Measurements from ENCODE around the gene S100A5.
A peak's percentile ranks its signal among the peaks of the same experiment; 100 is the strongest.
"Not testable (repeated sequence)": the region's sequence is repeated elsewhere in the genome, so short reads cannot be mapped to it uniquely, and the experiment has no call there.

Gene S100A5

DNA sequence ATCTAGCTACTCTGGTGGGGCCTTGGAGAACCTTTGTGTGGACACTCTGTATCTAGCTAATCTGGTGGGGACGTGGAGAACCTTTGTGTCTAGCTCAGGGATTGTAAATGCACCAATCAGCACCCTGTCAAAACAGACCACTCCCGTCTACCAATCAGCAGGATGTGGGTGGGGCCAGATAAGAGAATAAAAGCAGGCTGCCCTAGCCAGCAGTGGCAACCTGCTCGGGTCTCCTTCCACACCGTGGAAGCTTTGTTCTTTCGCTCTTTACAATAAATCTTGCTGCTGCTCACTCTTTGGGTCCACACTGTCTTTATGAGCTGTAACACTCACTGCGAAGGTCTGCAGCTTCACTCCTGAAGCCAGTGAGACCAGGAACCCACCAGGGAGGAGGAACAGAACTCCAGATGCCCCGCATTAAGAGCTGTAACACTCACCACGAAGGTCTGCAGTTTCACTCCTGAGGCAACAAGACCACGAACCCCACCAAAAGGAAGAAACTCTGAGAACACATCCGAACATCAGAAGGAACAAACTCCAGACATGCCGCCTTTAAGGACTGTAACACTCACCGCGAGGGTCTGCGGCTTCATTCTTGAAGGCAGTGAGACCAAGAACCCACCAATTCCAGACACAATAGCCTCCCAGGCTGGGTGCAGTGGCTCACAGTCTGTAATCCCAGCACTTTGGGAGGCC, 18.2 kb downstream of the S100A5 start:
- DNase-seq; H3K27ac Mint-ChIP-seq; ATAC-seq (replicated peaks); H3K27me3 Mint-ChIP-seq; H3K9me3 Mint-ChIP-seq; H3K4me3 Mint-ChIP-seq; H3K36me3 Mint-ChIP-seq; H3K4me1 Mint-ChIP-seq: not testable (repeated sequence)

GRCh38 chr1:153521808-153522207, 18.9 kb downstream of the S100A5 start:
- not testable (repeated sequence) for H3K4me3 Mint-ChIP-seq; DNase-seq; H3K9me3 Mint-ChIP-seq; H3K36me3 Mint-ChIP-seq; H3K27me3 Mint-ChIP-seq; ATAC-seq (replicated peaks); H3K27ac Mint-ChIP-seq; H3K4me1 Mint-ChIP-seq

DNA sequence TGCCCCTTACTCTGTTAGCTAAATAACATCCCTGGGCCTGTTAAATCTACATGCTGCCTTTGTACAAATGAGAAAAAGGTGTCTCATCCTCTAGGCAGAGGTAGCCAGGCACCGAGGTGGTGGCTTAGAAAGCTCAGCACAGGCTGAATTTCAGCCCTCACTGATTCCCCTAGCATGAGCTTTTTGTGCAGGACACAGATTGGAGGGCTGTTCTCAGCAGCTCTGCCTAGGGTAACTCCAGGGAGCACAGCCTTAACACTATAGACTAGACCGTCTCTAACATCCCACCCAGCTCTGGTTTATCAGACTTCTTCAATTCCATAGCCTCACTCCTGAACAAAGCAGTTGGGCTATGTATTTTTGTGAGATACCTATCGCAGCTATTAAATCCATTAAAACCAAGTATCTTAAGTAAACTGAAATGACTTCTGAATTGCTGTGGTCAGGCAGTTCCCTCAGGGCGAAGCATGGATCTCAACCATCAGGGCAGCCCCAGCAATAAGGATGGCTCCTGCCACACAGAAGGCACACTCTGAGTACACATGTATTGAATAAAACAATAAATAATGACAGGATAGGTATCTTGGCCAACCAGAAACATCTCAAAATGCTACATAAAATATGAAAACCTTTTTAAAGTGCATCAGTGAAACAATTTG, 19.8 kb downstream of the S100A5 start:
- Mint-ChIP-seq H3K9me3 (no peaks in the 10 kb centered on the region), H3K36me3 (no peaks in the 10 kb centered on the region), H3K27ac (no peak overlapping the region), H3K27me3 (no peaks in the 10 kb centered on the region), H3K4me3 (no peak overlapping the region), H3K4me1 (peaks cover 3 to 8% of the 10 kb centered on the region in 2 donors)
- no peak for DNase-seq
- ATAC-seq (replicated peaks), result no peak

DNA sequence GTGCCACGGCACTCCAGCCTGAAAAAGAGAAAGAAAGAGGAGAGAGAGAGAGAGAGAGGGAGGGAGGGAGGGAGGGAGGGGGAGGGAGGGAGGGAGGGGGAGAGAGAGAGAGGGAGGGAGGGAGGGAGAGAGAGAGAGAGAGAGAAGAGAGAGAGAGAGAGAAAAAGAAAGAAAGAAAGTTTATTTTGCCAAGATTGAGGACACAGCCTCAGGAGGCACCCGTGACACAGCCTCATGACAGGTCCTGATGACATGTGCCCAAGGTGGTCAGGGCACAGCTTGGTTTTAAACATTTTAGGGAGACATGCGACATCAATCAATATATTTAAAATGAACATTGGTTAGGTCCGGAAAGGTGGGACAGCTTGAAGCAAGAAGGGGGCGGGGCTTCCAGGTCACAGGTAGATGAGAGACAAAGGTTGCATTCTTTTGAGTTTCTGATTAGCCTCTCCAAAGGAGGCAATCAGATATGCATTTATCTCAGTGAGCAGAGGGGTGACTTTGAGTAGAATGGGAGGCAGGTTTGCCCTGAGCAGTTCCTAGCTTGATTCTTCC, 20.5 kb downstream of the S100A5 start:
- not testable (repeated sequence) for H3K27me3 Mint-ChIP-seq, H3K4me3 Mint-ChIP-seq

GRCh38 chr1:153519242-153519641, 21.5 kb downstream of the S100A5 start:
- H3K27me3 Mint-ChIP-seq, result no peaks in the 10 kb centered on the region

More for the DNA sequence above, 20.5 kb downstream of the S100A5 start:
- ATAC-seq (replicated peaks); H3K4me1 Mint-ChIP-seq; H3K36me3 Mint-ChIP-seq; H3K27ac Mint-ChIP-seq; H3K9me3 Mint-ChIP-seq; DNase-seq: not testable (repeated sequence)

DNA sequence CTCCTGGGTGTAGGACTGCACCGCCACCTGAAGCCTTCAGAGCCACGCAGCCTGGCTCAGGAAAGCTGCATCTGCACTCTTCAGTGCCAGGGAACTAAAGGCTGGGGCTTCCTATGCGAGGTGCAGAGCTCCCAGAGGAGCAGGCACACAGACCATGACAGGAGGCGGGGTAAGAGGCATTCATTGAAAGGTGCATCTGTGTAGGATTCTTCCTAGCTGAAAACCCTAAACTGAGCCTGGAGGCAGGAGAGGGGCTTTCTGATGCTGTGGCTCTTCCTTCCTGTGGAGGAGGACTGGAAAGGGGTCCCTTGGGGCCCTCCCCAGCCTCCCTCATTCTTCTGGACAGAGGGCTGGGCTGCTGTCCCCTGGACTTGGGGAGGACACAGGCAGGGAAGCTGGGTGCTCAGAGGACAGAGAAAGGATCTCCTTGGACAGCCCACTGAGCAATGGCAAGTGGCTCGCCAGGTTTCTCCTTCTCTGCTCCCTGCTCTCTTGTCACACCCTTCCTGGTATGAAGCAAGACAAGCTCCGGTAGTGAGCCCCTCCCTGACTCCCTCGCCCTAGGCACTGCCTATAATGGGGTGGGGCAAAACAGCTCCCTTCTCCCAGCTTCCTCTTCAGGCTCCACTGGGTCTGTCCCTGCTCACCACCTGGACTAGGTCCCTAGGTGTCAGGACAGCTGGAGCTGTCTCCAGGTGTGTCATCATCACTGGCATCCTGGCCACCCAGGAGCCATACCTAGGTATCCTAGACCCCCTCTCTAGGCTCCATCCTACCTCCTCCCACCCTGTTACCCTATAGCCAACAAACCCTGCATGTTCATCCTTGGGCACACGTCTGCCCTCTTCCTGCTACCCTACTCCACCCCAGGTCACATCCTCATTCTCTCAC, 25.0 kb downstream of the S100A5 start:
- Mint-ChIP-seq H3K36me3 (no peaks in the 10 kb centered on the region), H3K4me1 (peaks cover 6 to 13% of the 10 kb centered on the region in 2 donors), H3K27me3 (peaks cover 0 to 5% of the 10 kb centered on the region in 2 donors), H3K27ac (no peak overlapping the region), H3K4me3 (no peak overlapping the region), H3K9me3 (no peaks in the 10 kb centered on the region)
- DNase-seq (no peak), ATAC-seq (replicated peaks) (no peak)

More at GRCh38 chr1:153519242-153519641, 21.5 kb downstream of the S100A5 start:
- Mint-ChIP-seq H3K9me3 (no peaks in the 10 kb centered on the region), H3K27ac (no peak overlapping the region), H3K4me1 (peaks cover 3 to 8% of the 10 kb centered on the region in 2 donors), H3K4me3 (no peak overlapping the region), H3K36me3 (no peaks in the 10 kb centered on the region)
- no peak for ATAC-seq (replicated peaks)
- DNase-seq, result no peak

GRCh38 chr1:153513666-153514065, 27.1 kb downstream of the S100A5 start:
- ATAC-seq (replicated peaks) (no peak), DNase-seq (no peak)
- H3K36me3 Mint-ChIP-seq, result no peaks in the 10 kb centered on the region
- no peaks in the 10 kb centered on the region for H3K9me3 Mint-ChIP-seq
- H3K27me3 Mint-ChIP-seq, result peaks cover 0 to 5% of the 10 kb centered on the region in 2 donors
- H3K27ac Mint-ChIP-seq, result no peak overlapping the region
- peaks cover 8 to 14% of the 10 kb centered on the region in 2 donors for H3K4me1 Mint-ChIP-seq
- no peak overlapping the region for H3K4me3 Mint-ChIP-seq

GRCh38 chr1:153513023-153513422, 27.7 kb downstream of the S100A5 start:
- peaks cover 5 to 7% of the 10 kb centered on the region in 2 donors for H3K4me1 Mint-ChIP-seq
- H3K27me3 Mint-ChIP-seq, result peaks cover 0 to 5% of the 10 kb centered on the region in 2 donors
- H3K4me3 Mint-ChIP-seq, result no peak overlapping the region
- H3K36me3 Mint-ChIP-seq, result no peaks in the 10 kb centered on the region
- DNase-seq (no peak), ATAC-seq (replicated peaks) (no peak)
- H3K9me3 Mint-ChIP-seq, result no peaks in the 10 kb centered on the region
- H3K27ac Mint-ChIP-seq, result no peak overlapping the region

DNA sequence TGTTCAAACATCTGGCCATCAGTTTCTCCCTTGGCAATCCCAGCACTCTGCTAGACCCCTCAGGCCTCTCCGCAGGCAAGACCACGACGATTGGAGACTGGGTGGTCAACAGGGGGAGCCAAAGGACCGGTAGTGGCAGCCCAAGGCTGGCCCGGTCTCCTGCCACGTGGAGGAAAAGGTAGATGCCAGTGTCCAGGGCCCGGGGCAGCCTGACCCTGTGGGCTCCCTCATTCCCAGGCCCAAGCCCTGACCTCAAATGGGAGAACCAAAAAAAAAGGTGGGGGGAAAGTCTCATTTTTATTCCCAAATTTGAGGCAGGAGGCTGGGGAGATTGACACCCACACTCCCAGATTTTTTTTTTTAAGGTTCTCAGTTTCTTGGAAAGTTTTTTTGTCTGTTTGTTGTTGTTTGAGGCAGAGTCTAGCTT, 29.7 kb downstream of the S100A5 start:
- Mint-ChIP-seq H3K9me3 (no peaks in the 10 kb centered on the region), H3K36me3 (no peaks in the 10 kb centered on the region), H3K4me3 (no peak overlapping the region), H3K27ac (peak overlapping the region; percentile 81), H3K4me1 (peaks cover 5 to 7% of the 10 kb centered on the region in 2 donors), H3K27me3 (peaks cover 0 to 5% of the 10 kb centered on the region in 2 donors)
- peak; percentile 96 for ATAC-seq (replicated peaks)
- peak; percentile 75 for DNase-seq

GRCh38 chr1:153509729-153510354, 30.9 kb downstream of the S100A5 start:
- ATAC-seq (replicated peaks) (peak; percentile 64 to 73), DNase-seq (peak; percentile 23)
- no peak overlapping the region for H3K27ac Mint-ChIP-seq
- peaks cover 0 to 5% of the 10 kb centered on the region in 2 donors for H3K27me3 Mint-ChIP-seq
- no peaks in the 10 kb centered on the region for H3K9me3 Mint-ChIP-seq
- H3K4me1 Mint-ChIP-seq, result peaks cover 5 to 7% of the 10 kb centered on the region in 2 donors
- no peak overlapping the region for H3K4me3 Mint-ChIP-seq
- H3K36me3 Mint-ChIP-seq, result no peaks in the 10 kb centered on the region

- no peaks in the 10 kb centered on the region for H3K9me3 Mint-ChIP-seq
- no peak for DNase-seq
- H3K27ac Mint-ChIP-seq, result no peak overlapping the region
- peaks cover 5 to 7% of the 10 kb centered on the region in 2 donors for H3K4me1 Mint-ChIP-seq
- H3K36me3 Mint-ChIP-seq, result no peaks in the 10 kb centered on the region
- peaks cover 0 to 5% of the 10 kb centered on the region in 2 donors for H3K27me3 Mint-ChIP-seq
- H3K4me3 Mint-ChIP-seq, result no peak overlapping the region
- no peak for ATAC-seq (replicated peaks)
Measured at GRCh38 chr1:153509036-153509435, 31.7 kb downstream of the S100A5 start.

DNA sequence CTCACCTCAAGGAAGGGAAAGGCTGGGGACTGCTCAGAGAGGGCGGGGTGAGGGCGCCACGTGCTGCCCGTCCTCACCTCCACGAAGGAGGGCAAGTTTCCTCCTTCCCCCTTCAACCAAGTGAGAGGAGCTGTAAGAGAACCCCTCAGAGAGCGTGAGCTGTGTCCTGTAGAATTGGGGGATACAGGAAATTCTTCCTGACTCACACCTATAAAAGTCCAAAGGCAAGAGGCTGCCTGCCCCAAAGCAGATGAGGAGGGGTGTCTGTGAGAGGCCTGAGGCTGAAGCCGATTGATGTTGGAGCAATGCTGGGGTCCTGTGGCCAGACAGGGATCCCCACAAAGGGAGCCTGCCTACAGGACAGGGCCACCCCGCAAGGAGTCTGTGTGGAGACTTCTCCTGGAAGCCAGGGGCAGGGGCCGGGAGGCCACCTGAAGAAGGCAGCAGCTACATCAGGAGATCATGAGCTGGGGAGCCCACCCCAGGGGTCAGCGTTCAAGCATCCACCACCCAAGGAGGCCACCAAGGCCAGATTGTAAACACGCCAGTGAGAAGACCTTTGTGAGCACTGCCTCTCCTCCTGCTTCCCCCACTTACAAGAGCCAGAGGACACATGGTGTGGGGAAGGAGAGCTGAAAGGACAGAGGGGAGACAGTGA, 32.7 kb downstream of the S100A5 start:
- ATAC-seq (replicated peaks), result no peak
- Mint-ChIP-seq H3K4me3 (no peak overlapping the region), H3K27ac (peak overlapping the region; percentile 14), H3K27me3 (no peaks in the 10 kb centered on the region), H3K9me3 (no peaks in the 10 kb centered on the region), H3K4me1 (peaks cover 5 to 7% of the 10 kb centered on the region in 2 donors), H3K36me3 (no peaks in the 10 kb centered on the region)
- no peak for DNase-seq

- Mint-ChIP-seq H3K36me3 (no peaks in the 10 kb centered on the region), H3K27me3 (no peaks in the 10 kb centered on the region), H3K4me3 (no peak overlapping the region), H3K27ac (no peak overlapping the region), H3K9me3 (no peaks in the 10 kb centered on the region), H3K4me1 (peaks cover 5 to 7% of the 10 kb centered on the region in 2 donors)
- DNase-seq, result no peak
- ATAC-seq (replicated peaks), result no peak
Measured at GRCh38 chr1:153506831-153507413, 33.8 kb downstream of the S100A5 start.

Data from stimulated activated naive B cell treated with anti-CD40 and anti-IgM and Interleukin-4, amounts not matched to agents 10 μg/mL and 1 μg/mL and 100 μg/mL, for 72 hours (primary cell).